Measurements from ENCODE around the gene NR2F2. TPM values are rescaled to one million over a fixed set of nuclear protein-coding genes. Genes with fewer than 3 reads are reported as not detected.

The NR2F2 gene
- polyA plus RNA-seq, 1 of the 3 experiments (the other 2 are of a cell fraction): 3.9 TPM

GRCh38 chr15:96311956-96312294, 18.6 kb upstream of the NR2F2 start (continued):
- TF ChIP-seq, protein P1, sequence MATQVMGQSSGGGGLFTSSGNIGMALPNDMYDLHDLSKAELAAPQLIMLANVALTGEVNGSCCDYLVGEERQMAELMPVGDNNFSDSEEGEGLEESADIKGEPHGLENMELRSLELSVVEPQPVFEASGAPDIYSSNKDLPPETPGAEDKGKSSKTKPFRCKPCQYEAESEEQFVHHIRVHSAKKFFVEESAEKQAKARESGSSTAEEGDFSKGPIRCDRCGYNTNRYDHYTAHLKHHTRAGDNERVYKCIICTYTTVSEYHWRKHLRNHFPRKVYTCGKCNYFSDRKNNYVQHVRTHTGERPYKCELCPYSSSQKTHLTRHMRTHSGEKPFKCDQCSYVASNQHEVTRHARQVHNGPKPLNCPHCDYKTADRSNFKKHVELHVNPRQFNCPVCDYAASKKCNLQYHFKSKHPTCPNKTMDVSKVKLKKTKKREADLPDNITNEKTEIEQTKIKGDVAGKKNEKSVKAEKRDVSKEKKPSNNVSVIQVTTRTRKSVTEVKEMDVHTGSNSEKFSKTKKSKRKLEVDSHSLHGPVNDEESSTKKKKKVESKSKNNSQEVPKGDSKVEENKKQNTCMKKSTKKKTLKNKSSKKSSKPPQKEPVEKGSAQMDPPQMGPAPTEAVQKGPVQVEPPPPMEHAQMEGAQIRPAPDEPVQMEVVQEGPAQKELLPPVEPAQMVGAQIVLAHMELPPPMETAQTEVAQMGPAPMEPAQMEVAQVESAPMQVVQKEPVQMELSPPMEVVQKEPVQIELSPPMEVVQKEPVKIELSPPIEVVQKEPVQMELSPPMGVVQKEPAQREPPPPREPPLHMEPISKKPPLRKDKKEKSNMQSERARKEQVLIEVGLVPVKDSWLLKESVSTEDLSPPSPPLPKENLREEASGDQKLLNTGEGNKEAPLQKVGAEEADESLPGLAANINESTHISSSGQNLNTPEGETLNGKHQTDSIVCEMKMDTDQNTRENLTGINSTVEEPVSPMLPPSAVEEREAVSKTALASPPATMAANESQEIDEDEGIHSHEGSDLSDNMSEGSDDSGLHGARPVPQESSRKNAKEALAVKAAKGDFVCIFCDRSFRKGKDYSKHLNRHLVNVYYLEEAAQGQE (IDR thresholded peaks at IDR 0.05; ENCODE audit: low read depth, low read length): no peak
- TF ChIP-seq USF1 (IDR thresholded peaks at IDR 0.05; ENCODE audit: borderline replicate concordance, low read depth): no peak
- TF ChIP-seq FOXJ3 (CRISPR knock-in tag; IDR thresholded peaks at IDR 0.05): no peak
- TF ChIP-seq, protein P2, sequence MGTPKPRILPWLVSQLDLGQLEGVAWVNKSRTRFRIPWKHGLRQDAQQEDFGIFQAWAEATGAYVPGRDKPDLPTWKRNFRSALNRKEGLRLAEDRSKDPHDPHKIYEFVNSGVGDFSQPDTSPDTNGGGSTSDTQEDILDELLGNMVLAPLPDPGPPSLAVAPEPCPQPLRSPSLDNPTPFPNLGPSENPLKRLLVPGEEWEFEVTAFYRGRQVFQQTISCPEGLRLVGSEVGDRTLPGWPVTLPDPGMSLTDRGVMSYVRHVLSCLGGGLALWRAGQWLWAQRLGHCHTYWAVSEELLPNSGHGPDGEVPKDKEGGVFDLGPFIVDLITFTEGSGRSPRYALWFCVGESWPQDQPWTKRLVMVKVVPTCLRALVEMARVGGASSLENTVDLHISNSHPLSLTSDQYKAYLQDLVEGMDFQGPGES (IDR thresholded peaks at IDR 0.05; ENCODE audit: low read depth, low read length): no peak
- TF ChIP-seq TEAD4 (IDR thresholded peaks at IDR 0.05; ENCODE audit: borderline replicate concordance, insufficient read depth): no peak
- TF ChIP-seq RAD21 (IDR thresholded peaks at IDR 0.05; ENCODE audit: low read length): no peak
- TF ChIP-seq POLR2AphosphoS5 (IDR thresholded peaks at IDR 0.05; ENCODE audit: low read depth, low read length): no peak
- no peak for TF ChIP-seq NRF1 (IDR thresholded peaks at IDR 0.05; ENCODE audit: low read depth, low read length)
- TF ChIP-seq, protein P3, sequence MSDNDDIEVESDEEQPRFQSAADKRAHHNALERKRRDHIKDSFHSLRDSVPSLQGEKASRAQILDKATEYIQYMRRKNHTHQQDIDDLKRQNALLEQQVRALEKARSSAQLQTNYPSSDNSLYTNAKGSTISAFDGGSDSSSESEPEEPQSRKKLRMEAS (IDR thresholded peaks at IDR 0.05; ENCODE audit: low read depth): no peak
- no peak for TF ChIP-seq PBX3 (IDR thresholded peaks at IDR 0.05)

DNA sequence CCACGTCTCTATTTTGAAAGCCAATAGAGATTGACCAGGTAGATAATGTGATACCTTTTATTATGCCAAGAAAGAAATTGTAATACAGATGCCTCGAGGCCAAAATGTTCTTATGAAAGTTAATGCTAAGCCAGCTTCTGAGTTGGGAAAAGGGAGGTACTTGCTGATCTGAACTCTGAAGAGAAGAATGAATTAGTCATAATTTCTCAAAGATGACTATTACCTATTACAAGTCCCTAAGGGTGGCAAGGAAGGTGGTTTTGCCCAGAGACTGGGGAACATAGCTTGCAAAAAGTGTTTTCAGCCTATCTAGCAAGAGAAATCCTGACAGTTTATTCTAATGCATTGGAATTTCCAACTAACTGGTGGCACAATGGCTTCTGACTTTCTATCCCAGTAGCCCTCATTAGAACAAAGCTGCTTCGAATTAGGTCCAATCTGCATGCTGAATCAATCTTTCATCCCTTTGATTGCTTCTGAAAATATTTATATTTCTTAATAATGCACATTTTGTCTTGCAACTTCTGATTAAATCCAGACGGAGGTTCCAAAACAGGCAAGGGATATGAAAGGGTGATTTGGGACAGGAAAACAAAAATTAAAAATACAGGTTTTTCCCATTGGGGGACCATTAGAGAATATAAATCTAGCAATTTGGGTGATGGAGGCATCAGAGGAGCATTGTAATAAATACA, 17.7 kb upstream of the NR2F2 start:
- H3K27ac ChIP-seq (ENCODE audit: low read depth in 2 of 2, low read length in 1 of 2): no peak overlapping the region
- H3K9ac ChIP-seq: no peak overlapping the region
- no peak for DNase-seq
- WGBS (ENCODE audit: low lambda C conversion rate): 9% methylated on average over 4 of the region's 4 CpGs
- no peaks in the 10 kb centered on the region for H4K20me1 ChIP-seq (ENCODE audit: insufficient read depth)
- ChIA-PET POLR2A (no interaction called here), CTCF (interaction anchor here (1.4 to 1.8 kb wide), 3 partner anchors 14 to 273 kb away, joined by 3 to 6 read pairs (median 5); no protein-coding TSS in a partner anchor)
- no peaks in the 10 kb centered on the region for H3K79me2 ChIP-seq (ENCODE audit: insufficient read depth)
- no peaks in the 10 kb centered on the region for H3K9me3 ChIP-seq
- no peak for TF ChIP-seq TEAD4 (IDR thresholded peaks at IDR 0.05; ENCODE audit: borderline replicate concordance, insufficient read depth)
- no peak for TF ChIP-seq NFIC (IDR thresholded peaks at IDR 0.05; ENCODE audit: borderline replicate concordance)
- no peak for TF ChIP-seq RCOR1 (IDR thresholded peaks at IDR 0.05; ENCODE audit: low read length)
- no peak for TF ChIP-seq MEF2A (IDR thresholded peaks at IDR 0.05; ENCODE audit: borderline replicate concordance, low read depth)
- no peak for TF ChIP-seq GABPA (IDR thresholded peaks at IDR 0.05; ENCODE audit: low read depth)
- TF ChIP-seq, protein P2 (IDR thresholded peaks at IDR 0.05; ENCODE audit: low read depth, low read length): no peak
- no peaks in the 10 kb centered on the region for H3K4me1 ChIP-seq (ENCODE audit: control insufficient read depth in 1 of 2, insufficient read depth in 2 of 2, low read depth in 1 of 2, low read length in 1 of 2)
- H3K36me3 ChIP-seq (replicated peaks in 1 of 2; ENCODE audit: control insufficient read depth in 1 of 2, insufficient read depth in 2 of 2, low read length in 1 of 2): no peaks in the 10 kb centered on the region
- H3K9me2 ChIP-seq: no peaks in the 10 kb centered on the region
- no peak overlapping the region for H2AFZ ChIP-seq (ENCODE audit: low read depth)
- H3F3A ChIP-seq (replicated peaks; ENCODE audit: insufficient read depth): no peaks in the 10 kb centered on the region
- H3K4me3 ChIP-seq (ENCODE audit: low read depth in 2 of 2, low read length in 1 of 2): no peak overlapping the region
- no peak overlapping the region for H3K4me2 ChIP-seq
- H3K27me3 ChIP-seq (ENCODE audit: insufficient read depth): peaks cover 8% of the 10 kb centered on the region
